ENCODE data around the gene ZNF235. TPM values are rescaled to one million over a fixed set of nuclear protein-coding genes. Genes with fewer than 3 reads are reported as not detected.

ZNF235 gene
- total RNA-seq: 1 to 10 TPM; 1.9 to 3.3 (median 2.1) TPM

- no peaks in the 10 kb centered on the region for H3K27me3 ChIP-seq
- TF ChIP-seq CTCF (IDR thresholded peaks at IDR 0.05 in 4 of 5, conservative IDR thresholded peaks at IDR 0.05 in 1 of 5): no peak
- TF ChIP-seq POLR2A (IDR thresholded peaks at IDR 0.05): peak in 1 of 2 donors; percentile 42
- ATAC-seq (peak; percentile 100), DNase-seq (peak; percentile 88 to 94)
- peak within 1 kb of the TSS; percentile 64 to 86 (median 78) for H3K4me3 ChIP-seq
- peak within 1 kb of the TSS; percentile 77 to 87 (median 82) for H3K27ac ChIP-seq
- intact Hi-C loops (cut with DNase I; ENCODE audit: low total_unique reads): loop anchor here (1.0 to 2.0 kb wide), 6 partner anchors 52 to 302 kb away; partner anchors contain the start of genes ZNF112, ZNF225, ZNF226 and ZNF227
- H3K36me3 ChIP-seq: peaks cover 0 to 33% of the 10 kb centered on the region in 2 donors
- peaks cover 3 to 12% of the 10 kb centered on the region in 2 donors for H3K4me1 ChIP-seq
- peaks cover 0 to 18% (median 4%) of the 10 kb centered on the region in 3 donors for H3K9me3 ChIP-seq
- in situ Hi-C loops (cut with MboI; ENCODE audit: low sequenced_read_pairs in 4 of 4): loop anchor here in 2 of 4 donors (10.0 kb wide), 2 partner anchors 190 to 200 kb away; partner anchors contain the start of genes ZNF225 (in 2 of the 2) and ZNF180 (in 1 of the 2)
Observed at GRCh38 chr19:44304659-44305193, at the start of gene ZNF235. ZNF235 (minus strand) TSS chr19:44305025; CDS start chr19:44303404, 1,621 bp downstream.

- TF ChIP-seq POLR2A (IDR thresholded peaks at IDR 0.05) (no peak), CTCF (IDR thresholded peaks at IDR 0.05 in 4 of 5, conservative IDR thresholded peaks at IDR 0.05 in 1 of 5) (no peak)
Observed at GRCh38 chr19:44346556-44346955, 41.7 kb upstream of the ZNF235 start.

GRCh38 chr19:44345959-44346358 is 41.1 kb upstream of the ZNF235 start:
- no peak overlapping the region for H3K4me3 ChIP-seq
- peaks cover 0 to 41% of the 10 kb centered on the region in 2 donors for H3K36me3 ChIP-seq
- no peak for ATAC-seq
- H3K9me3 ChIP-seq: peaks cover 0 to 31% (median 0%) of the 10 kb centered on the region in 3 donors
- TF ChIP-seq POLR2A (IDR thresholded peaks at IDR 0.05) (no peak), CTCF (IDR thresholded peaks at IDR 0.05 in 4 of 5, conservative IDR thresholded peaks at IDR 0.05 in 1 of 5) (no peak)
- intact Hi-C loops (cut with DNase I; ENCODE audit: low total_unique reads): no loop called here
- H3K27me3 ChIP-seq: no peaks in the 10 kb centered on the region
- no peaks in the 10 kb centered on the region for H3K4me1 ChIP-seq
- no peak overlapping the region for H3K27ac ChIP-seq
- in situ Hi-C loops (cut with MboI; ENCODE audit: low sequenced_read_pairs in 4 of 4): no loop called here
- DNase-seq: no peak

More at GRCh38 chr19:44346556-44346955, 41.7 kb upstream of the ZNF235 start:
- Histone ChIP-seq H3K4me3 (no peak overlapping the region), H3K27ac (no peak overlapping the region), H3K9me3 (peaks cover 0 to 31% (median 0%) of the 10 kb centered on the region in 3 donors), H3K36me3 (peaks cover 0 to 36% of the 10 kb centered on the region in 2 donors), H3K27me3 (no peaks in the 10 kb centered on the region), H3K4me1 (no peaks in the 10 kb centered on the region)
- ATAC-seq (no peak), DNase-seq (no peak)
- in situ Hi-C loops (cut with MboI; ENCODE audit: low sequenced_read_pairs in 4 of 4) (no loop called here), intact Hi-C loops (cut with DNase I; ENCODE audit: low total_unique reads) (no loop called here)

GRCh38 chr19:44344255-44344654 is 39.4 kb upstream of the ZNF235 start:
- H3K9me3 ChIP-seq: peaks cover 0 to 31% (median 0%) of the 10 kb centered on the region in 3 donors

More at GRCh38 chr19:44344255-44344654, 39.4 kb upstream of the ZNF235 start:
- ATAC-seq: no peak
- no peak for DNase-seq
- TF ChIP-seq POLR2A (IDR thresholded peaks at IDR 0.05) (no peak), CTCF (IDR thresholded peaks at IDR 0.05 in 4 of 5, conservative IDR thresholded peaks at IDR 0.05 in 1 of 5) (no peak)
- intact Hi-C loops (cut with DNase I; ENCODE audit: low total_unique reads) (no loop called here), in situ Hi-C loops (cut with MboI; ENCODE audit: low sequenced_read_pairs in 4 of 4) (no loop called here)
- peaks cover 0 to 58% of the 10 kb centered on the region in 2 donors for H3K36me3 ChIP-seq
- H3K4me3 ChIP-seq: no peak overlapping the region
- no peaks in the 10 kb centered on the region for H3K4me1 ChIP-seq
- H3K27ac ChIP-seq: no peak overlapping the region
- no peaks in the 10 kb centered on the region for H3K27me3 ChIP-seq

Data from gastrocnemius medialis (tissue), 4 donors.